ENCODE results near the gene TRMO. TPM values are rescaled to one million over a fixed set of nuclear protein-coding genes. Genes with fewer than 3 reads are reported as not detected.

The TRMO gene
- total and polyA plus RNA-seq, 2 experiments from 2014 or later: 8.2 to 9.1 TPM

GRCh38 chr9:97891736-97892135 lies 30.6 kb downstream of the TRMO start:
- no peaks in the 10 kb centered on the region for H3K36me3 ChIP-seq
- H3K4me3 ChIP-seq: no peak overlapping the region
- H3K27me3 ChIP-seq: peaks cover 28% of the 10 kb centered on the region
- no peaks in the 10 kb centered on the region for H3K4me1 ChIP-seq (ENCODE audit: low read depth)
- H3K9me3 ChIP-seq (ENCODE audit: low read depth): no peaks in the 10 kb centered on the region
- DNase-seq (ENCODE audit: low read depth in 1 of 2, low spot score in 1 of 2): peak in 1 of 2 donors; percentile 27
- no peak overlapping the region for H3K27ac ChIP-seq
- TF ChIP-seq, protein P1, sequence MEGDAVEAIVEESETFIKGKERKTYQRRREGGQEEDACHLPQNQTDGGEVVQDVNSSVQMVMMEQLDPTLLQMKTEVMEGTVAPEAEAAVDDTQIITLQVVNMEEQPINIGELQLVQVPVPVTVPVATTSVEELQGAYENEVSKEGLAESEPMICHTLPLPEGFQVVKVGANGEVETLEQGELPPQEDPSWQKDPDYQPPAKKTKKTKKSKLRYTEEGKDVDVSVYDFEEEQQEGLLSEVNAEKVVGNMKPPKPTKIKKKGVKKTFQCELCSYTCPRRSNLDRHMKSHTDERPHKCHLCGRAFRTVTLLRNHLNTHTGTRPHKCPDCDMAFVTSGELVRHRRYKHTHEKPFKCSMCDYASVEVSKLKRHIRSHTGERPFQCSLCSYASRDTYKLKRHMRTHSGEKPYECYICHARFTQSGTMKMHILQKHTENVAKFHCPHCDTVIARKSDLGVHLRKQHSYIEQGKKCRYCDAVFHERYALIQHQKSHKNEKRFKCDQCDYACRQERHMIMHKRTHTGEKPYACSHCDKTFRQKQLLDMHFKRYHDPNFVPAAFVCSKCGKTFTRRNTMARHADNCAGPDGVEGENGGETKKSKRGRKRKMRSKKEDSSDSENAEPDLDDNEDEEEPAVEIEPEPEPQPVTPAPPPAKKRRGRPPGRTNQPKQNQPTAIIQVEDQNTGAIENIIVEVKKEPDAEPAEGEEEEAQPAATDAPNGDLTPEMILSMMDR (IDR thresholded peaks at IDR 0.05; ENCODE audit: low read depth, low read length): no peak

- TF ChIP-seq, protein P1 (IDR thresholded peaks at IDR 0.05; ENCODE audit: low read depth, low read length): peak; percentile 86
- peak; percentile 25 to 41 for DNase-seq (ENCODE audit: low read depth in 1 of 2, low spot score in 1 of 2)
Measured at GRCh38 chr9:97889941-97890887, 32.1 kb downstream of the TRMO start.

GRCh38 chr9:97880336-97880735 lies 42.0 kb downstream of the TRMO start:
- TF ChIP-seq, protein P1 (IDR thresholded peaks at IDR 0.05; ENCODE audit: low read depth, low read length): no peak
- DNase-seq (ENCODE audit: low read depth in 1 of 2, low spot score in 1 of 2): peak in 1 of 2 donors; percentile 42
- no peaks in the 10 kb centered on the region for H3K9me3 ChIP-seq (ENCODE audit: low read depth)
- H3K4me1 ChIP-seq (ENCODE audit: low read depth): no peaks in the 10 kb centered on the region
- no peaks in the 10 kb centered on the region for H3K36me3 ChIP-seq
- no peak overlapping the region for H3K4me3 ChIP-seq
- no peak overlapping the region for H3K27ac ChIP-seq
- H3K27me3 ChIP-seq: peaks cover 50% of the 10 kb centered on the region

More at GRCh38 chr9:97889941-97890887, 32.1 kb downstream of the TRMO start:
- H3K9me3 ChIP-seq (ENCODE audit: low read depth): no peaks in the 10 kb centered on the region
- H3K4me1 ChIP-seq (ENCODE audit: low read depth): no peaks in the 10 kb centered on the region
- no peak overlapping the region for H3K4me3 ChIP-seq
- no peak overlapping the region for H3K27ac ChIP-seq
- peaks cover 36% of the 10 kb centered on the region for H3K27me3 ChIP-seq
- H3K36me3 ChIP-seq: no peaks in the 10 kb centered on the region

GRCh38 chr9:97876061-97876460 lies 46.2 kb downstream of the TRMO start:
- no peak for DNase-seq (ENCODE audit: low read depth in 1 of 2, low spot score in 1 of 2)
- Histone ChIP-seq H3K4me3 (no peak overlapping the region), H3K9me3 (ENCODE audit: low read depth) (no peaks in the 10 kb centered on the region), H3K4me1 (ENCODE audit: low read depth) (no peaks in the 10 kb centered on the region), H3K36me3 (no peaks in the 10 kb centered on the region), H3K27me3 (peaks cover 15% of the 10 kb centered on the region), H3K27ac (no peak overlapping the region)
- TF ChIP-seq, protein P1 (IDR thresholded peaks at IDR 0.05; ENCODE audit: low read depth, low read length): no peak

DNA sequence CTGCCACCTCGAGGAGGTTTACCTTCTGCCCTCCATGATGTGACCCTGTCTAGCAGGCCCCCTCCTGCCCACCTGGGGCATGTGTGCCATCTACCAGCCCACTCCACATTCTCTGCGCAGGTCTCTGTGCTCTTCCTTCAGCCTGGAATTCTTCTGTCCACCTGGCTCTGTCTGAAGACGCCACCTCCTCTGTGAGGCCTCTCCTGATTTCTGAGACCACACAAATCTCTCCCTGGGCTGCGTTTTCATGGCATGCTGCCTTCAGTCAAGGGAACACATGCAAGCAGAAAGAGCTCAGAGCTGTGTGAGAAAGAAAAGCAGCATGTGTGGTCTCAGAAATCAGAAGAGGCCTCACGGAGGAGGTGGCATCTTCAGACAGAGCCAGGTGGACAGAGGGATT lies 47.2 kb downstream of the TRMO start:
- Histone ChIP-seq H3K27ac (no peak overlapping the region), H3K36me3 (no peaks in the 10 kb centered on the region), H3K4me1 (ENCODE audit: low read depth) (no peaks in the 10 kb centered on the region), H3K4me3 (no peak overlapping the region), H3K27me3 (peaks cover 8% of the 10 kb centered on the region), H3K9me3 (ENCODE audit: low read depth) (no peaks in the 10 kb centered on the region)
- DNase-seq (ENCODE audit: low read depth in 1 of 2, low spot score in 1 of 2): no peak
- TF ChIP-seq, protein P1 (IDR thresholded peaks at IDR 0.05; ENCODE audit: low read depth, low read length): no peak

Measured in cardiac muscle cell (in vitro differentiated cells and primary cell).